ENCODE measurements around the gene KYNU.

KYNU gene

DNA sequence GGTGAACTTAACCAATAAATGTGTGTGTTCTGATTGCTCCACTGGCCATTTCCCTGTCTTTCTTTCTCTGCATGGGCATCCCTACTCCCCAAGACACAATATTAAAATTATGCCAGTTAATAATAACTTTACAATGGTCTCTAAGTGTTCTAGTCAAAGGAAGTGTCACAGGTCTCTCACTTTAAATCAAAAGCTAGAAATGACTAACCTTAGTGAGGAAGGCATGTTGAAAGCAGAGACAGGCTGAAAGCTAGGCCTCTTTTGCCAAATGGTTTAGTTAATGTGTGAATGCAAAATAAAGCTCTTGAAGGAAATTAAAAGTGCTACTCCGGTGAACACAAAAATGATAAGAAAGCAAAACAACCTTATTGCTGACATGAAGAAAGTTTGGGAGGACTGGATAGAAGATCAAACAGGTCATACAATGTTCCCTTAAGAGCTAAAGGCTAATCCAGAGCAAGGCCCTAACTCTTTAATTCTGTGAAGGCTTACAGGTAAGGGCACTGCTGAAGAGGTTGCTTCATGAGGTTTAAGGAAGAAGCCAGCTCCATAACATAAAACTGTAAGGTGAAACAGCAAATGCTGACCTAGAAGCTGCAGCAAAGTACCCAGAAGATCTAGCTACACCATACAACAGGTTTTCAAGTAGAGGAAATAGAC is 207.8 kb downstream of the KYNU start:
- H3K36me3 ChIP-seq (ENCODE audit: control insufficient read depth in 2 of 2, insufficient read depth in 1 of 2, low read length in 2 of 2) = no peaks in the 10 kb centered on the region
- no peaks in the 10 kb centered on the region for H3K9me3 ChIP-seq (ENCODE audit: control insufficient read depth, insufficient read depth, low read depth, low read length)
- ChIA-PET POLR2A (no interaction called here), CTCF (no interaction called here)
- no peak overlapping the region for H3K4me3 ChIP-seq (ENCODE audit: low read depth, low read length)
- H3K4me1 ChIP-seq (ENCODE audit: control insufficient read depth, insufficient read depth, low read length) = no peaks in the 10 kb centered on the region
- no peak overlapping the region for H3K27ac ChIP-seq (ENCODE audit: extremely low read depth, low read depth, low read length)
- TF ChIP-seq ZNF2 (tag by site-specific recombination; IDR thresholded peaks at IDR 0.05) = no peak
- TF ChIP-seq, protein P1, sequence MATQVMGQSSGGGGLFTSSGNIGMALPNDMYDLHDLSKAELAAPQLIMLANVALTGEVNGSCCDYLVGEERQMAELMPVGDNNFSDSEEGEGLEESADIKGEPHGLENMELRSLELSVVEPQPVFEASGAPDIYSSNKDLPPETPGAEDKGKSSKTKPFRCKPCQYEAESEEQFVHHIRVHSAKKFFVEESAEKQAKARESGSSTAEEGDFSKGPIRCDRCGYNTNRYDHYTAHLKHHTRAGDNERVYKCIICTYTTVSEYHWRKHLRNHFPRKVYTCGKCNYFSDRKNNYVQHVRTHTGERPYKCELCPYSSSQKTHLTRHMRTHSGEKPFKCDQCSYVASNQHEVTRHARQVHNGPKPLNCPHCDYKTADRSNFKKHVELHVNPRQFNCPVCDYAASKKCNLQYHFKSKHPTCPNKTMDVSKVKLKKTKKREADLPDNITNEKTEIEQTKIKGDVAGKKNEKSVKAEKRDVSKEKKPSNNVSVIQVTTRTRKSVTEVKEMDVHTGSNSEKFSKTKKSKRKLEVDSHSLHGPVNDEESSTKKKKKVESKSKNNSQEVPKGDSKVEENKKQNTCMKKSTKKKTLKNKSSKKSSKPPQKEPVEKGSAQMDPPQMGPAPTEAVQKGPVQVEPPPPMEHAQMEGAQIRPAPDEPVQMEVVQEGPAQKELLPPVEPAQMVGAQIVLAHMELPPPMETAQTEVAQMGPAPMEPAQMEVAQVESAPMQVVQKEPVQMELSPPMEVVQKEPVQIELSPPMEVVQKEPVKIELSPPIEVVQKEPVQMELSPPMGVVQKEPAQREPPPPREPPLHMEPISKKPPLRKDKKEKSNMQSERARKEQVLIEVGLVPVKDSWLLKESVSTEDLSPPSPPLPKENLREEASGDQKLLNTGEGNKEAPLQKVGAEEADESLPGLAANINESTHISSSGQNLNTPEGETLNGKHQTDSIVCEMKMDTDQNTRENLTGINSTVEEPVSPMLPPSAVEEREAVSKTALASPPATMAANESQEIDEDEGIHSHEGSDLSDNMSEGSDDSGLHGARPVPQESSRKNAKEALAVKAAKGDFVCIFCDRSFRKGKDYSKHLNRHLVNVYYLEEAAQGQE (tag by site-specific recombination; IDR thresholded peaks at IDR 0.05) = no peak
- TF ChIP-seq ZNF175 (tag by site-specific recombination; IDR thresholded peaks at IDR 0.05) = no peak
- TF ChIP-seq ZNF302 (tag by site-specific recombination; IDR thresholded peaks at IDR 0.05; ENCODE audit: low read depth) = no peak
- TF ChIP-seq ZNF140 (tag by site-specific recombination; IDR thresholded peaks at IDR 0.05) = no peak
- no peak for TF ChIP-seq OSR2 (tag by site-specific recombination; IDR thresholded peaks at IDR 0.05)
- TF ChIP-seq GLI2 (tag by site-specific recombination; IDR thresholded peaks at IDR 0.05; ENCODE audit: borderline replicate concordance, low read depth) = no peak
- TF ChIP-seq GLIS1 (tag by site-specific recombination; IDR thresholded peaks at IDR 0.05) = no peak
- TF ChIP-seq KLF17 (tag by site-specific recombination; IDR thresholded peaks at IDR 0.05) = no peak
- TF ChIP-seq REPIN1 (tag by site-specific recombination; IDR thresholded peaks at IDR 0.05; ENCODE audit: low read depth) = no peak
- TF ChIP-seq SETDB1 (IDR thresholded peaks at IDR 0.05; ENCODE audit: insufficient read length, low read length) = no peak
- TF ChIP-seq ZNF146 (tag by site-specific recombination; IDR thresholded peaks at IDR 0.05) = no peak
- no peak for TF ChIP-seq ZNF121 (tag by site-specific recombination; IDR thresholded peaks at IDR 0.05)
- no peak for TF ChIP-seq ZNF202 (tag by site-specific recombination; IDR thresholded peaks at IDR 0.05; ENCODE audit: borderline replicate concordance)
- no peak for TF ChIP-seq KLF9 (tag by site-specific recombination; IDR thresholded peaks at IDR 0.05; ENCODE audit: low read depth)
- TF ChIP-seq ZNF23 (tag by site-specific recombination; IDR thresholded peaks at IDR 0.05; ENCODE audit: borderline replicate concordance) = no peak
- no peak for TF ChIP-seq RBAK (tag by site-specific recombination; IDR thresholded peaks at IDR 0.05)
- TF ChIP-seq AEBP2 (tag by site-specific recombination; IDR thresholded peaks at IDR 0.05; ENCODE audit: borderline replicate concordance) = no peak
- TF ChIP-seq ZBTB26 (tag by site-specific recombination; optimal IDR thresholded peaks at IDR 0.05) = no peak
- TF ChIP-seq, protein P2, sequence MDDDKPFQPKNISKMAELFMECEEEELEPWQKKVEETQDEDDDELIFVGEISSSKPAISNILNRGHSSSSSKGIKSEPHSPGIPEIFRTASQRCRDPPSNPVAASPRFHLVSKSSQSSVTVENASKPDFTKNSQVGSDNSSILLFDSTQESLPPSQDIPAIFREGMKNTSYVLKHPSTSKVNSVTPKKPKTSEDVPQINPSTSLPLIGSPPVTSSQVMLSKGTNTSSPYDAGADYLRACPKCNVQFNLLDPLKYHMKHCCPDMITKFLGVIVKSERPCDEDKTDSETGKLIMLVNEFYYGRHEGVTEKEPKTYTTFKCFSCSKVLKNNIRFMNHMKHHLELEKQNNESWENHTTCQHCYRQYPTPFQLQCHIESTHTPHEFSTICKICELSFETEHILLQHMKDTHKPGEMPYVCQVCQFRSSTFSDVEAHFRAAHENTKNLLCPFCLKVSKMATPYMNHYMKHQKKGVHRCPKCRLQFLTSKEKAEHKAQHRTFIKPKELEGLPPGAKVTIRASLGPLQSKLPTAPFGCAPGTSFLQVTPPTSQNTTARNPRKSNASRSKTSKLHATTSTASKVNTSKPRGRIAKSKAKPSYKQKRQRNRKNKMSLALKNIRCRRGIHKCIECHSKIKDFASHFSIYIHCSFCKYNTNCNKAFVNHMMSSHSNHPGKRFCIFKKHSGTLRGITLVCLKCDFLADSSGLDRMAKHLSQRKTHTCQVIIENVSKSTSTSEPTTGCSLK (tag by site-specific recombination; IDR thresholded peaks at IDR 0.05) = no peak

Data from HEK293 (cell line).